Kidney capillary endothelial cell (primary cell): ENCODE measurements around the gene IDH2.

Experiments
- DNase-seq: peaks from one replicate; pipeline ENCODE4 v3.0.0-alpha.2; 2018; ENCODE audit warnings: low spot score

Gene IDH2

DNA sequence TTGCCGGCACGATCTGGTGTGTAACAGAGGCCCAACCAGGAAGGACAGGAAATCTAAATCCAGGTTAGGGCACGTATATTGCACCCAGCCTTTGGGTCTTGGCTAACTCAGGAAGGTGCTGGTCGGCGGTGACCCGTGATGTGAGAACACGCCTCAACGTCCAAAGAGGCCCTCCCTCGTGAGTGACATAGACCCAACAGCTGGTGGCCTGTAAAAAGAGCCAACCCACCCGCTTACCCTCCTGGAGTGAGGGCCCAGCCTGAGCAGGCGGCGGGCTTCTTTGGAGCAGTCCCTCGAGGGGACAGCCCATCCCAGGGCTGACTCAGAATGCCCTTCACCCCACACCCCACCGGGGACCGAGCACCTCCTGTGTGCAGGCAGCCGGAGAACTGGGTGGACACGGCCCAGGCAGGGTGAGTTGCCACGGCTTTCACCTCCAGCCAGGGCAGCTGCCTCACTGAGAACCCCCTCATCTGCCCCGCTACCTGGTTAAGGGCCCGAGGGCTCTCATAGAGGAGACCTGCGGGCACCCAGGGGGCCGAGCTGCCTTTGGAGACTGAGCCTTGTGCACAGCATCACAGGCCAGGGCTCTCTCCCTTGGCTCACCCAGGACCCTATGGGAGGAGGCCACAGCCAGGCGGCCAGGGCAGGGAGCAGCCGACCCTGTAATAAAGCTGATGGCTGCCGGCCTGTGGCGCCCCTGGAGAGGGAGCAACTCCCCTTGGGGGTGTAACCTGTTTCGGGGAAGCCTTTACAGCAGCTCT lies 59.3 kb downstream of the IDH2 start:
- DNase-seq, result no peak

DNA sequence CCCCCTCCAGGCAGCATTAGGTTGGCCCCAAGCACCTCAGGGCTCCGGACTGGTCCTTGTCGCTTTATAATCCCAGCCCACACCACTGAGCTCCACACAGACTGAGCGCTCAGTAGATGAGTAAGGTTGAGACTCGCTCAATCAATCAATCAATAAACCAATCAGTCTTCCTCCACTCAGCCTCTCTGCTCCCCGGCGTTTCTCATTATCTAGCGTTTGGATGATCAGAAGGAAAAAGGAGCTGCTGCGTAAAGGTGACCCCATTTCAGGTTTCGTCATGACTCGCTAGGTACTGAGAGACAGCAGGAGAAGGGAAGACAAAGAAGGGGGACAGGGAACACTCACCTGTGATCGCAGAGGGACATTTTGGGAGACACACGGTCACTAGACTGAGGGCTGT lies 59.9 kb downstream of the IDH2 start:
- no peak for DNase-seq

DNA sequence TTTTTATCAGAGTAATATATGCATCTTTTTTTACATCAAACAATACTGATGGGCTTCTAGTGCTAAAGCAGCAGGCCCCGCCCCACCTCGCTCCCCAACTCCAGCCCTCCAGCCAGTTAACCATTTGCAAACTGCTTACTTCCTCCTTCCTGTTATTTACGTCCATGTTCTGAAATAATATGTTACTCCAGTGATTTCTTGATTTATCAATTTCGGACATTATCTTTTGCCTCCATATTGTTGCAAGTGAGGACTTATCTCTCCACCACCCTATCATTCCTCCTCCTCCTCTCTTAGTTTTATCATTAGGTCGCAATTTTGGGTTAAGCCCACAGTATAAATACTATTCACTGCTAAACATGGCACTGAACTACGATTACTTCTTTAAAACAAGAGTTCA lies 61.6 kb downstream of the IDH2 start:
- DNase-seq, result no peak

DNA sequence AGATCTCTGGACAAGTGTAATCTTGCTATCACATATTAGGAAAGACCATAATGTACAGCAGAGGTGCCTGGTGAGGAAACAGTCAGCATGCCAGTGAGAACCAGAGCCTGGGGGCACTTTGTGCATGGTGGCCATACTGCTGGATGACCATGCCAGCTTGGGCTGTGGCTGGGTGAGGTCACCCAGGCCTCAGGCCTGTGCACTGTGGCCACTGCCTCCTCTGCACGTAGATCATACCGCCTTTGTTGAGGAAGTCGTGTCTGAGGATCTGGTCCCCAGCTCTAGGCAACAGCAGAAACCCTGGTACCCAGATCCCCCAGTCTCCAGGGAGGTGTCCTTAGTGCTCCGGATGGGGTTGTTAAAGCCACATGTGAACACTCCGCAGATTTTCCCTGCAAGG lies 62.3 kb downstream of the IDH2 start:
- DNase-seq, result no peak

DNA sequence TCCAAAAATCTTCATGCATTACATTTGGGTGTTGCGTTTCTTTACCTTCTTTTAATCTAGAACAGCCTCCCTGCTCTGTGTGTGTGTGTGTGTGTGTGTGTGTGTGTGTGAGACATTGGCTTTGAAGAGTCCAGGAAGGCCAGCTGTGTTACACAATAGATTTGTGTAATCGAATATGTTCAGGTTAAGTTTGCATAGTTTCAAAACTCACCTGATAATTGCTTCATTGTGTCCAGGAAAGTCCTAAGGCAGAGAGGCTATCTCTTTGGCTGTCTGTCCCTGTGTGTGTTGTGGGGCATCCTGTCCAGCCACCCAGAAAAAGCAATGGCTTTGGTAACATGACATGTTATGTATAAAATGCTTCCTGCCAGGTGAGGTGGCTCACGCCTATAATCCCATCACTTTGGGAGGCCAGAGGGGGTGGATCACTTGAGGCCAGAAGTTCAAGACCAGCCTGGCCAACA lies 63.6 kb downstream of the IDH2 start:
- no peak for DNase-seq

DNA sequence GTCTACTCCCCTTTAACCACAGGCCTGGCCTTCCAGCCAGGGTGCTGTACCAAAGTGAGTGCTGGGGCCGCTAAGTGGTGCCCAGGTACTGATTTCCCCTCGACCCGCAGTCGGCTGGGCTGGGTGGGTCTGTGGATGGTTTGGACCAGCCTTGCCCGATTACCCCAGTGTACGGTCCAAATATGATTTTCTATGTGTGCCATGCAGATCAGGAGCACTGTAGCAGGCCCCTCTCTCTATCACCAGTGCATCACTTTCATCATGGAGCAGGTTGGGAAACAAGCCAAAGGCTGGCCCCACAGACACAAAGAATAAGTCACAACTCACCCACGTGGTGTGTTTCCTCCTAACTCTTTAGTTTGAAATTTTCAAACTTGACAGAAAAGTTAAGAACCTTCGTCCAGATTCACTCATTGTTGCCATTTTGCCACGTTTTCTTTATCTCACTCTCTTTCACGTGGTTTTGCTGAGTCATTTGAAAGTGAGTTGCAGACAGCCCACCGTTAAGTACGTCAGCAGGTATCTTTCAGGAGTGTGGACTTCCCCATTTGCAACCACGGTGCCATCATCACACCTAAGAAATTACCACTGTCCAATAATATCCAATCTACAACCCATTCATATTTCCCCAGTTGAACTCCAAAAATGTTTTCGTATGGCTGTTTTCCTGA lies 64.2 kb downstream of the IDH2 start:
- no peak for DNase-seq

DNA sequence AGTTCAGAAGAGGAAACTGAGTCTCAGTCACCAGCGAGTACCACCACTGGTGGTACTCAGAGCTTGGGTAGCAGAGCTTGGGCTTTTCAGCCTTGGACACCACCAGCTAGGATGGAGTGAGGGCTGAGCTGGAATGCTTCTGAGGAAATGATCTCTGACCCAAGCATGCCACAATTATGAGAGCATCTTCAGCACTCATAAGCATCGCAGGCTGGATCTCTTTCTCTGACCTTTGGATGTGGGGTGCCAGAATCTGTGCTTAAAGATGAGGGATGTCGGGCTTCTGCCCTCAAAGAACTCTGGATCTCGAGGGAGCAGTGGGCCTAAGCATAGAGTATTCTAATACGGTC lies 64.8 kb downstream of the IDH2 start:
- DNase-seq, result peak; percentile 48

DNA sequence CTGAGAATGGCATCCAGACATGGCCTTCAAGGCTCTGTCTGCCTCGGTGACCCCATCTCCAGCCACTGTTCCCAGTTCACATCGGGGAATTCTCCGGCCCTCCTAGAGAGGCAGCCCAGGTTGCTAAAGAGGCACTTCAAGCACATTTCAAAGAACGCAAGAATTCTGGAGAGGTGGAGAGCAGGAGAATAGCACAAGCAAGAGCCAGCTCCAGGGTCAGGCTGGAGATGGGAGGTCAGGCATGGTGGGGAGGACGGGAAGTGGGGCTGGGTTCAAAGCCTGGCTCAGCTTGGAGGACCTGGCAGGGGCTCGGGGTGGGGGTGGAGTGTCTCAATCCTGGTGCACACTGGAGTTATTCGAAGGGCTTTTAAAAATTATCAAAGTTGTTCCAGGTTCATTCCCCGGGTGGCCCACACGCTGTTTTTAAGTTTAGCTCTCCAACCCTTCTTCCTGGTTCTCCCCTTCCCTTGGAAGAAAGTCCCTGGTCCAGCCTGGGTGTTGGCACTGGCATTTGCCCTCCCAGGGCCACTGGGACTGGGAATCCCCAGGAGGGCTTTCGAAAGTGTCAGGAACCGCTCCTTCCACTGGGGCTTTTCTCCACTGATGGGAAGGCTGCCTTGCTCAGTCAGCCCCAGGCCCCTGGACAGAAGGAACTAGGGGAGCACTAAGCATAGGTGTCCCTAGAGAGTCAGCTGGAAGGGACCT lies 65.3 kb downstream of the IDH2 start:
- no peak for DNase-seq

DNA sequence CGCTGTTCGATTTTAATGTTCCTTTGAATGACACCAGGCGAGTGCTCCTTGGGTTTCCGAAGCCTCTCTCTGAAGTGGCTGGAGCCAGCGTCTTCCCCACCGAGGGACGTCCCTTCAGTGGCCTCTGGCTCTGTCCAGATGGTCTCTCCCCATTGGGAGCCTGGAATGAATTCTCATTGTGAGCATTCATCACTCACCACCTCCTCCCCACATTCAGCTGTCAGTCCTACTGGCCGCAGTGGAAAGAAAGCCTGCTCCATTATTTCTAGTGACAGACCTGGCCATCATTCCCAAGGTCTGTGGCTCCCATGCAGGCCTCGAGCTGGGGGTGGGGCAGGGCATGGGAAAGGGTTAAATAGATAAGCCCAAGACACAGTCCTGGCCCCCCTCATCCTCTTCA lies 65.9 kb downstream of the IDH2 start:
- no peak for DNase-seq

DNA sequence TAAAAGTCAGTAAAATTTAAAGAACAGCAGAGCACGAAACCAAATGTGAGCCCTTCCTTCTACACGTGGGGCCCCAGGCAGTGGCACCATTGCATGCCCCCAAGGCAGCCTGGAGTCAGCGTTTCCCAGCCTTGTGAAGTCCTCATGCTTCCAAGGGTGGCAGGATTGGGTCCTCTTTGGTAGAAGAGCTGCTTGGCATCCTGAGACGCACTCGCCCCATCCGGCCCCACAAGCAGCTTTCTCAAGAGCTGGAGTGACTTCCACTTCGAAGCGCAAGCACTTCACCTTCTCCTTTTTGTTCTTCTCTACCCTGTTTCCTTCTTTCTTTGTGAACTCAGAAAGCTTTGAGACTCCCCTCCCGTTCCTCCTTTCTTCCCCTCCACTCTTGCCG lies 66.4 kb downstream of the IDH2 start:
- DNase-seq, result no peak

DNA sequence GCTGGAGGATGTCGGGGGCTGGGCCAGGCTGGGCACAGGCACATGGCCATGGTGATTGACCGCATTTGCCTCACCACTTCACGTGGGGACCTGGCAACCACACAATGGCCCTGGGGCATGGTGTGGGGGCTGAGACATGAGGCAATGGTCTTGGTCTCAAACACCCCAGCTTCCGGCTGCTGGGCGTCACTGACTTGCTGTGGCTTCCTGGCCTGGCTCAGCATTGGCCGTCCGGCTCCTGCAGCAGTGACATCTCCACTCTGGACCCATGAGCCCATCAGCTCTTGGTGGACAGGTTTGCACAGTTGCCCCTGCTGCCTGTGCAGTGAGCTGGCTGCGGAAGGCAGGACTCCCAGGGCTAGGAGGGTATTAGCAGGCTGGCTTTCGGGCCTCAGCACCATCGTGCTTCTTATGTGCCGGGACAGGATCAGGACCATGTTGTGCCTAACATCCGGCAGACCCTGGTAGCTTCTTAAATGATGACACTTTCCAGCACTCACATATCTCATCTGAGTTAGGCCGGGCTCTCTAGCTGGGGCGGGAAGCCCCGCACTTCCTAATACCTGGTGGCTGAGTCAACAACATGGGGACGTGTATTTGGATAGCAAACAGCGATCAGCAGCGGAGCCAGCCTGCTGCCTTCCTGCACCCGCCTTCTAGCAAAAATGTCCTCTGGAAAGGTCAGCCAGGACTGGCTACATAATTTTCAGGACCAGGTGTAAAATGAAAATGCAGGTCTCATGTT lies 67.0 kb downstream of the IDH2 start:
- DNase-seq, result peak; percentile 87

DNA sequence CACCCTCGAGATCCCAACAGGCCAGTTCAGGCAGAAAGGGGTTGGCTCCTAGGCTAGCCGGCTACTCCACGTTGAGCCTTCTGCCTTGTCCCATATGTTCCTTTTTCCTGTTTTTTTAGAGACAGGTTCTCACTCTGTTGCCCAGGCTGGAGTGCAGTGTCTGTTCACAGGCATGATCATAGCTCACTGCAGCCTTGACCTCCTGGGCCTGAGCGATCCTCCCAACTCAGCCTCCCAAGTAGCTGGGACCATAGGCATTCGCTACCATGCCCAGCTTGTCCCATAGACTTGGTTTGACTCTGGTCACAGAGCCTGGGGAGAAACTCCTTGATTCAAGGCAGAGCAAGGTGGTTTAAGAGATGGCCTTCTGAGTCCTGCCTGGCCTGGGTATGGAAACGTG lies 68.8 kb downstream of the IDH2 start:
- DNase-seq, result no peak
